Endometrium (tissue), 2 donors: ENCODE results near the gene TSR3.

Experiments used
- FAIRE-seq: peaks from 2 replicates; lab custom pipeline; 2012; peaks lifted over from hg19 to GRCh38; lab: Jason Lieb, UNC
- donor health status: control.
- donor health status: control.

The TSR3 gene

GRCh38 chr16:1351582-1352362, at the start of gene TSR3, which contains the start of gene GNPTG:
TSS of gene TSR3 (minus strand) at chr16:1351878. CDS start at chr16:1351804, 74 bp downstream.
TSS of gene GNPTG (plus strand) at chr16:1351931. CDS start at chr16:1351966, 35 bp downstream.
- FAIRE-seq: no peak

GRCh38 chr16:1401061-1401757, 49.5 kb upstream of the TSR3 start:
- FAIRE-seq: no peak

GRCh38 chr16:1398826-1399581, 47.3 kb upstream of the TSR3 start:
- FAIRE-seq: no peak

- no peak for FAIRE-seq
Measured at GRCh38 chr16:1398351-1398750, 46.7 kb upstream of the TSR3 start.

GRCh38 chr16:1397779-1398178, 46.1 kb upstream of the TSR3 start:
- FAIRE-seq: no peak

GRCh38 chr16:1395444-1396031, 43.9 kb upstream of the TSR3 start:
- FAIRE-seq: no peak

- FAIRE-seq: no peak
Measured at GRCh38 chr16:1394367-1394951, 42.8 kb upstream of the TSR3 start.

- no peak for FAIRE-seq
Measured at GRCh38 chr16:1393613-1394176, 42.0 kb upstream of the TSR3 start.

- no peak for FAIRE-seq
Measured at GRCh38 chr16:1392826-1393225, 41.1 kb upstream of the TSR3 start.

GRCh38 chr16:1390239-1390779, 38.6 kb upstream of the TSR3 start:
- no peak for FAIRE-seq

GRCh38 chr16:1389762-1390161, 38.1 kb upstream of the TSR3 start:
- no peak for FAIRE-seq

- FAIRE-seq: no peak
Measured at GRCh38 chr16:1387331-1387730, 35.7 kb upstream of the TSR3 start.

GRCh38 chr16:1385232-1385631, 33.6 kb upstream of the TSR3 start:
- no peak for FAIRE-seq

- no peak for FAIRE-seq
Measured at GRCh38 chr16:1383556-1383955, 31.9 kb upstream of the TSR3 start.

- FAIRE-seq: no peak
Measured at GRCh38 chr16:1381612-1382406, 30.1 kb upstream of the TSR3 start.

GRCh38 chr16:1380195-1380594, 28.5 kb upstream of the TSR3 start:
- FAIRE-seq: no peak

- no peak for FAIRE-seq
Measured at GRCh38 chr16:1379304-1380076, 27.8 kb upstream of the TSR3 start.

GRCh38 chr16:1378804-1379303, 27.2 kb upstream of the TSR3 start:
- no peak for FAIRE-seq

- no peak for FAIRE-seq
Measured at GRCh38 chr16:1378087-1378803, 26.6 kb upstream of the TSR3 start.
